AG04449 (cell line): Measurements from ENCODE around the gene PLPPR3.

Experiments
- CTCF ChIA-PET: fragments of 350-600 bp; formaldehyde crosslinking; extraction: SDS; loops from one replicate; lab custom pipeline; 2021; ENCODE audit warnings: antibody characterized with exemption; lab: Yijun Ruan, JAX
- POLR2A ChIA-PET: fragments of 400-600, 350-600 bp; formaldehyde crosslinking; extraction: SDS; loops from one replicate; lab custom pipeline; 2020; ENCODE audit warnings: antibody characterized with exemption, inconsistent platforms; lab: Yijun Ruan, JAX
- DNase-seq: peaks from one replicate; pipeline ENCODE4 v3.0.0-alpha.2; 2010; ENCODE audit warnings: low read depth, low spot score
- H3K4me3 ChIP-seq: 2 replicates; pipeline ENCODE4 v1.5.1; 2011; ENCODE audit warnings: low read depth, mild to moderate bottlenecking, control low read depth, low read length
- CTCF ChIP-seq: IDR thresholded peaks from one replicate; pipeline ENCODE4 v1.5.1; 2011; ENCODE audit warnings: mild to moderate bottlenecking, moderate library complexity, low read length, control low read depth, inconsistent platforms; ENCODE audit not compliant: insufficient read depth; ENCODE audit errors: missing control alignments

PLPPR3 gene

GRCh38 chr19:792306-792885, 29.4 kb downstream of the PLPPR3 start:
- TF ChIP-seq CTCF: no peak
- ChIA-PET POLR2A (no interaction called here), CTCF (interaction anchor here (2.2 kb wide), 1 partner anchor 21 kb away, joined by 5 read pairs; no protein-coding TSS in a partner anchor)
- DNase-seq: no peak
- H3K4me3 ChIP-seq: no peak overlapping the region

DNA sequence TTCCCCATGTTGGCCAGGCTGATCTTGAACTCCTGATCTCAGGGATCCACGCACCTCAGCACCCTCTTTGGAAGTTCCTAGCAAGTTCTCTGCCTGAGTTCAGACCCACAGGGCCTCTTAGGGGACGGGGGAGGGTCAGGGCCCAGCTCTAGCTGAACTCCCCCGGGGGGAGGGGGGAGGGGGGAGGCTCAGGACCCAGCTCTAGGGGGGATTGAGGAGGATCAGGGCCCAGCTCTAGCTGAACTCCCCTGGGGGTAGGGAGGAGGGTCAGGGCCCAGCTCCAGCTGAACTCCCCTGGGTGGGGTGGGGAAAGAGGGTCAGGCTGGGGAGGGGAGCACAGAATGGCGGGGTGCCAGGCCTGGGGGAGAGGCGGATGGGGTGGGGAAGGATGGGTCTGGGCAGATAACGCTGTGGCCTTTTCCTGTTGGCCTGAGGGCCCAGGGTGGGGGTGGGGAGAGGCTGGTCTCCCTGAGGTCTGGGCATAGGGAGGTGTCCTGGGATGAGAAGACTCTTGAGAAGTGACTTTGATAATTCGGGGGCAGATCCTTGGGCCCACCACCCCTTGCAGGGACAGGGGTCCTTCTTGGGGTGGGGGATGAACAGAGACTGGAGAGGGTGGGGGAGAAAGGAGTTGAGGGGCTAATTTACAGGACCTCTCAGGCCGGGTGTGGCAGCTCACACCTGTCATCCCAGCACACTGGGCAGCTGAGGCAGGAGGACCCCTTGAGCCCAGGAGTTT, 30.0 kb downstream of the PLPPR3 start:
- POLR2A ChIA-PET: no interaction called here

GRCh38 chr19:791007-791566, 30.7 kb downstream of the PLPPR3 start:
- ChIA-PET CTCF (interaction anchor here (0.9 kb wide), 1 partner anchor 37 kb away, joined by 3 read pairs; no protein-coding TSS in a partner anchor), POLR2A (no interaction called here)
- no peak overlapping the region for H3K4me3 ChIP-seq
- no peak for TF ChIP-seq CTCF
- no peak for DNase-seq

More for the DNA sequence above, 30.0 kb downstream of the PLPPR3 start:
- DNase-seq: no peak
- CTCF ChIA-PET: interaction anchor here (0.9 kb wide), 1 partner anchor 37 kb away, joined by 3 read pairs; no protein-coding TSS in a partner anchor
- H3K4me3 ChIP-seq: no peak overlapping the region
- TF ChIP-seq CTCF: no peak

GRCh38 chr19:789701-790060, 32.1 kb downstream of the PLPPR3 start:
- CTCF ChIA-PET: interaction anchor here (1.2 kb wide), 1 partner anchor 451 kb away, joined by 3 read pairs; no protein-coding TSS in a partner anchor
- no peak for TF ChIP-seq CTCF
- POLR2A ChIA-PET: no interaction called here
- DNase-seq: no peak
- no peak overlapping the region for H3K4me3 ChIP-seq

DNA sequence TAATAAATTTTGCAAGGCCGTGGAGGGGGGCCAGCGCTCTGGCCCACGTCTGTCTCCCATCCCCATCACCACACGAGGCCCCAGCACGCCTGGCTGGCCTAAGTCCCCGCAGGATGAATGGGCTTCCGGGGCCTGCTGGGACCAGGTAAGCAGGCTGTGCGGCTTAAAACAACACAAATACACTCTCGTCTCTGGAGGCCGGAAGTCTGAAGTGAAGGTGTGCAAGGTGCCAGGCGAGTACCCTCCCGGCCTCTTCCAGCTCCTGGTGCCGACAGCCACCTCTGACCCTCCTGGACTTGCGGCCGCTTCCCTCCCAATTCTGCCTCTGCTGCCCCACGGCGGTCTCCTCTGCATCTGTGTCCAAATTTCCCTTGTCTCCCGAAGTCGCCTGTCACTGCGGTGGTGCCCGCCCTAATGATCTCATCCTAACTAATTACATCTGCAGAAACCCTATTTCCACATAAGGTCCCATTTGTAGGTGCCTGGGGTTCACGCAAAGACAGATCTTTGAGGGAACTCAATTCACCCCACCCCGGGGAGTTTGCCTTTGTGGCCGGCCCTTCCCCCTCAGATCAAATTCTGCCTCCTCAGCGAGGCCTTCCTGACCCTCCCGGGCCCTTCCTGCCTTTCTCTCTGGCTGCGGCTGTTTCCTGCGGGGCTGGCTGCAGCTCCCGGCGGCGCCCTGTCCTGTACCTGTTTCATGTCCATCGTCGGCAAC, 32.6 kb downstream of the PLPPR3 start:
- H3K4me3 ChIP-seq: no peak overlapping the region
- ChIA-PET POLR2A (no interaction called here), CTCF (interaction anchor here (1.2 kb wide), 1 partner anchor 451 kb away, joined by 3 read pairs; no protein-coding TSS in a partner anchor)
- TF ChIP-seq CTCF: no peak
- no peak for DNase-seq

DNA sequence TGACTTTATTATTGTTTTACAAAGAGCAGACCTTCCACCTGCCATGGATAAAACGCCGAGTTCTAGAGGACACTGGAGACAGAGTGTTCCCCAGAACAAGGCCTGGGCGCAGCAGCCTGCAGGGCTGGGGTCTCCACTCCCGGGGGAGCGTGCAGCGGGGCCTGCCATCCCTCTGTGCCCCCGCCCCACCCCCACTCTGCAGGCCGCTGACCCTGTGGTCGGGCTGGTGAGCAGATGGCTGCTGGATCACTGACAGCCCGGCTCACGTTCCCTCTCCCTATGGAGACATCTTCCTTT, 33.1 kb downstream of the PLPPR3 start:
- TF ChIP-seq CTCF: no peak
- H3K4me3 ChIP-seq: no peak overlapping the region
- POLR2A ChIA-PET: no interaction called here
- no peak for DNase-seq
- CTCF ChIA-PET: no interaction called here
